Left renal cortex interstitium (tissue), 4 donors: ENCODE measurements around the gene GTF2IRD1. TPM values are rescaled to one million over a fixed set of nuclear protein-coding genes. Genes with fewer than 3 reads are reported as not detected.
"Not testable (repeated sequence)": the region's sequence is repeated elsewhere in the genome, so short reads cannot be mapped to it uniquely, and the experiment has no call there.

Source experiments
- DNase-seq, 4 donors: peaks; one replicate each; pipeline ENCODE4 v3.0.0-alpha.2; 2013; ENCODE audit warnings: low read depth in 4 of 4, low spot score in 2 of 4, missing footprints in 1 of 4
- polyA plus RNA-seq, 4 donors: library from polyadenylated mRNA; unstranded; fragments of 120-200 nt; gene quantifications; one replicate each; pipeline ENCODE4 v1.2.1, GENCODE V29; 2013; ENCODE audit not compliant: insufficient read length in 4 of 4

Gene GTF2IRD1
- polyA plus RNA-seq, 4 donors: 50.3 to 62.1 (median 55.4) TPM

DNA sequence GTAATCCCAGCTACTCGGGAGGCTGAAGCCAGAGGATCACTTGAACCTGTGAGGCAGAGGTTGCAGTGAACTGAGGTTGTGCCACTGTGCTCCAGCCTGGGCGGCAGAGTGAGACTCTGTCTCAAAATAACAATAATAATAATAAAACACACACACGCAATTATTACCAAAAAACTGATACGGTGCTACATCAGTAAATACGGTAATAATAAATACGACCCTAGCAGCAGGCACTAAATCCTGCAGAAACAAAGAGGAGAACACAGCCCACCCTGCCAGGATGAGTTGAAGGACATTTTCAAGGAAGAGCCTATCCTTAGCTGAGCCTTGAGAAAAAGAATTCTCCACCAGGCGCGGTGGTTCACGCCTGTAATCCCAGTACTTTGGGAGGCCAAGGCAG is 169.4 kb downstream of the GTF2IRD1 start:
- DNase-seq: no peak

DNA sequence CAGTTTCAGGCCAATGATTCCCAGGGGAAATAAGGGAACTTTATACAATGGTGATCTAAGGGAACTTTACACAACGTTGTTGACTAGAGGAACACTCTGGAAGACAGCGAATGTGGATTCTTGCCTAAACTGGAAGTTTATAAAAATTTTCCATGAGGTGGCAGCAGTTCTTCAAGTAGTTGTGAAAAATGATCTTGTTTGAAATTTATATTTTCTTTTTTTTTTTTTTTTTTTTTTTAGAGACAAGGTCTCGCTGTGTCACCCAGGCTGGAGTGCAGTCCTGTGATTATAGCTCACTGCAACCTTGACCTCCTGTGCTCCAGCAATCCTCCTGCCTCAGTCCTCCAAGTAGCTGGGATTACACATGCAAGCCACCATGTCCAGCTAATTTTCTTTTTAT is 171.7 kb downstream of the GTF2IRD1 start:
- no peak for DNase-seq

DNA sequence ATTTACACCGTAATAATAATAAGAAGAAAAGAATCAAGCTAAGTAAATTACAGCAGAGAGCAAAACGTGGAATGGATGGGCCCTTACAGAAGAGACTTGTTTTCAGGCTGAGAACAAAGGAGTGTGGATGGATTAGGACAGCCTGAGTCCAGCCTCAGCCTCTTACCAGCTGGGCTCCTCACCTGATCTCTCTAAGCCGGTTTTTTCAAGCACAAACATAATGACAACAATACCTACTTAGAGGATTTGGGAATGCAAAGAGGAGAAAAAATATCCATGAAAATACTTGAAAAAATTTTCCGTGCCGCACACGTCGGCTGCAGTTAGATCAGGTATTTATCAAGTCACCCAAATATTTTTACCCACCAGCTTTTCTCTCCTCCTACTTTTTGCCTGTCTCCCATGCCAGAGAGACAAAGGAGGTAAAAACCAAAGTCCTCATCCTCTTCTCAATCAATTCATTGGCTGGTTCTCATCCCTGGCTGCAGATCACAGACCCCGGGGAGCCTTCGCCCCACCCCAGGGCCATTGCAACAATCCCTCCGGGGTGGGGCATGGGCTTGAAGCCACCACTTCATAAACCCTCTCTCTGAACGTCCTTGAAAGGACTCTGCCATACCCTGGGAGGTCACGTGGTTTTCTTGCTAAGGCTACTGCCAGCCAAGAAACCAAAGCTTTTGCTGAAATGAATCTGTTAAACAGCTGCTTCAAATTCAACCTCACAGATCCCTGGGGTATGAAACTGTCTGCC is 174.1 kb downstream of the GTF2IRD1 start:
- no peak for DNase-seq

DNA sequence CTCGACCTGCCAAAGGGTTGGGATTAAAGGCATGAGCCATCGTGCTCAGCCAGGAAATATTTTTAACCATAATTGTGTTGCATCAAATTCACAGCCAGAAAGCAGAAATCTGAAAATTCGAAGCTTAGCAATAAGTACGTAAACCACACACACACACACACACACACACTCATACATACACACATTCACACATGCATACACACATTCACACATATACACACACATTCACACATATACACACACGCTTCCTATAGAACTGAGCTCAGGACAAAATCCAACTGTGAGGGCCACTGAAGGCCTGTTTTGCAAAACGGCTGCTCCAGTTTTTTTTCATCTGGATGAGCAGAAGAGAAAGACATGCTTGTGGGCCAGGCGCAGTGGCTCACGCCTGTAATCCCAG is 178.8 kb downstream of the GTF2IRD1 start:
- no peak for DNase-seq

DNA sequence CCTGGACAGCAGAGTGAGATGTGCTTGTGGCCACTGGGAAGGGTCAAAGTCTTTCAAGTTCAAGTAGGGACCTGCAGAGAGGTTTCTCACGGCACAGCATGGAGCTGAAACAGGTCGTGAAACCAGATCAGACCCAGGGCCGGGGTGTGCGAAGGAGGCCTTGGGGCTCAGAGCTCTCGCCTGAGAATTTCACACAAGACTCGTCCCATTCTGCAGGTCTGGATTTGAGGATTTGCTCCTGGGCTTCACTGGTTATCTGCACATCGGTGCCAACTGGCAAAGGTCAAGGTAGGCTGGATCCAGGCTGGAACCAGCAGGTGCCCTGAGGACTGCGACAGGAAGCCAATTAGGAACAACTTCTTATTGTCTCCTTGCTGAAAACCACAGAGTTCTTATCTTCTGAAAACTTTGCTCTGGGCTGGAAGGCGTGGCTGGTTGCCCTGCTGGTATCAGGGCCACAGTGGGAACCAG is 179.8 kb downstream of the GTF2IRD1 start:
- DNase-seq: no peak

DNA sequence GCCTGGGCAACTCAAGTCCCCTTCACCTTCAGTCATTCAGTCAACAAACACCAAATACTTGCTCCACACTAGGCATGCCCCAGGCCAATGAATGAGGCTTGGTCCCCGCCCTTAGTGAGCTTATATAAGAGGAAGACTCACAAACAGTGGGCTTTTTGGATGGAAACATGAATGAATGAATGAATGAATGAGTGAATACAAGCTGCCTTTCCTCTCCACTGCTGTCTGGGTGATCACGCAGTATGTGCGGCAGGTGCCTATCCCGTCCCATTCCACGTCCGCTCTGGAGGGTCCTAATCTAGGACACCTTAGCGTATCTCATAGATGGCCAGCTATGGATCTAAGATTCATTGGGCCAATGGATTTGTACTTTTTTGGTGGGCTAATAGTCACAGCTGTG is 184.0 kb downstream of the GTF2IRD1 start:
- no peak for DNase-seq

DNA sequence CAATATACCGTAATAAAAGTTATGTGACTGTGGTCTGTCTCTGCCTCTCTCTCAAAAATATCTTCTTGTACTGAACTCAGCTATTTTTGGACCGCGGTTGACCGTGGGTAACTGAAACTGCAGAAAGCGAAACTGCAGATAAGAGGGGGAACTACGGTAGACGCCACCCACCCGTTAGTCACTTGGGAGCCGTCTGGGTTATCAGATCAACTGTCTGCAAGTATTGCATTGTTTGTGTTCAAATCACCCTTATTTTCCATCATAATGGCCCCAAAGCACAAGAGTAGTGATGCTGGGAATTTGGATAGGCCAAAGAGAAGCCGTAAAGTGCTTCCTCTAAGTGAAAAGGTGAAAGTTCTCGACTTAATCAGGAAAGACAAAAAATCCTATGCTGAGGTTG is 196.3 kb downstream of the GTF2IRD1 start:
- not testable (repeated sequence) for DNase-seq

DNA sequence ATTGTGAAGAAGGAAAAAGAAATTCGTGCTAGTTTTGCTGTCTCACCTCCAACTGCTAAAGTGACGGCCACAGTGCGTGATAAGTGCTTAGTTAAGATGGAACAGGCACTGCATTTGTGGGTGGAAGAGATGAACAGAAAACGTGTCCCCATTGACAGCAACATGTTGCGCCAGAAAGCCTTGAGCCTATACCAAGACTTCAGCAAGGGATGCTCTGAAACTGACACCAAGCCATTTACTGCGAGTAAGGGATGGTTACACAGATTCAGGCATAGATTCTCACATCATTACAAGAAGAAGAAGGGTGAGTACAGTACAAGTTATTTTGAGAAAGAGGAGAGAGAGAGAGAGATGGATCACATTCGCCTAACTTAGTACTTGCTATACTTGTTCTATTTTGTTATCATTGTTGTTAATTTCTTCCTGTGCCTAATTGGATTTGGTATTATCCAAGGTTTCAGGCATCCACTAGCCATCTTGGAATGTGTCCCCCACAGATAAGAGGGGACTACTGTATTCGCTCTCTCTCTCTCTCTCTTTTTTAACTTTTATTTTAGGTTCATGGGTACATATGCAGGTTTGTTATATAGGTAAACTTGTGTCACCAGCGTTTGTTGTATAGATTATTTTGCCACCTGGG is 196.9 kb downstream of the GTF2IRD1 start:
- DNase-seq: not testable (repeated sequence)

DNA sequence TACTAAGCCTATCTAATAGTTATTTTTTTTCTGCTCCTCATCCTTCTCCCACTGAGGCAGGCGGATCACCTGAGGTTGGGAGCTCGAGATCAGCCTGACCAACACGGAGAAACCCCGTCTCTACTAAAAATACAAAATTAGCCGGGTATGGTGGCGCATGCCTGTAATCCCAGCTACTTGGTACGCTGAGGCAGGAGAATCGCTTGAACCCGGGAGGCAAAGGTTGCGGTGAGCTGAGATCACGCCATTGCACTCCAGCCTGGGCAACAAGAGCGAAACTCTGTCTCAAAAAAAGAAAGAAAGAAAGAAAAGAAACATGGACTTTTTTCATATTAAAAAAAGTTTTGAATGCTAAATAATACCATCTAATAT is 197.4 kb downstream of the GTF2IRD1 start:
- DNase-seq: not testable (repeated sequence)

Other genes with a start within 250 kb of the GTF2IRD1 start
- gene LAT2, start 243.9 kb upstream of the GTF2IRD1 start, polyA plus RNA-seq: 1 to 10 TPM; 2.5 to 4.3 (median 3.2) TPM
- 10 to 100 TPM; 41.1 to 48.8 (median 43.8) TPM for gene RFC2, start 199.5 kb upstream of the GTF2IRD1 start, polyA plus RNA-seq
- gene CLIP2, start 164.5 kb upstream of the GTF2IRD1 start, polyA plus RNA-seq: 10 to 100 TPM; 26.0 to 38.2 (median 30.4) TPM
- 100 to 1,000 TPM; 272 to 521 (median 366) TPM for gene GTF2I, start 203.8 kb downstream of the GTF2IRD1 start, polyA plus RNA-seq